Gastroesophageal sphincter (tissue), 4 donors: ENCODE data around the gene PTGR1. TPM values are rescaled to one million over a fixed set of nuclear protein-coding genes. Genes with fewer than 3 reads are reported as not detected.

Source experiments
- ATAC-seq: fragments of 150-250 bp; one replicate; pipeline ENCODE4 v1.9.1; 2016; ENCODE audit warnings: mild to moderate bottlenecking, moderate library complexity
- H3K27ac ChIP-seq, 4 donors: fragments of 200-600 bp; sonication (generic) in 3 of 4; 1 replicate in 3 of 4; 2 replicates in 1 of 4; pipeline ENCODE4 v1.5.1; 2016 to 2019
- H3K27me3 ChIP-seq: fragments of 200-600 bp; sonication (generic); one replicate; pipeline ENCODE4 v1.5.1; 2019
- H3K36me3 ChIP-seq, 2 donors: fragments of 200-600 bp; sonication (generic); one replicate each; pipeline ENCODE4 v1.5.1; 2019; ENCODE audit warnings: control low read depth in 1 of 2
- H3K4me1 ChIP-seq, 3 donors: fragments of 200-600 bp; sonication (generic); 1 replicate in 2 of 3; 2 replicates in 1 of 3; pipeline ENCODE4 v1.5.1; 2016 to 2019; ENCODE audit warnings: control low read depth in 2 of 3
- H3K4me3 ChIP-seq, 2 donors: fragments of 200-600 bp; sonication (generic); one replicate each; pipeline ENCODE4 v1.5.1; 2019; ENCODE audit warnings: mild to moderate bottlenecking in 1 of 2, moderate library complexity in 1 of 2
- H3K9me3 ChIP-seq, 3 donors: fragments of 200-600 bp; sonication (generic); one replicate each; pipeline ENCODE4 v1.5.1; 2017 to 2019; ENCODE audit warnings: control low read depth in 2 of 3
- EP300 ChIP-seq: sonication (generic); formaldehyde crosslinking; IDR thresholded peaks from one replicate; pipeline ENCODE4 v1.6.1; 2017; ENCODE audit warnings: antibody characterized with exemption, mild to moderate bottlenecking
- POLR2A ChIP-seq, 2 donors: fragments of 450-650 bp; IDR thresholded peaks; one replicate each; pipeline ENCODE4 v1.6.1; 2017; ENCODE audit warnings: antibody characterized with exemption in 2 of 2, mild to moderate bottlenecking in 2 of 2, moderate library complexity in 1 of 2
- POLR2AphosphoS5 ChIP-seq: sonication (generic); formaldehyde crosslinking; IDR thresholded peaks from one replicate; pipeline ENCODE4 v1.6.1; 2017; ENCODE audit warnings: antibody characterized with exemption
- WGBS, 2 donors: methylation state at CpG; one replicate each; pipeline ENCODE4 v1.1.5; 2018; ENCODE audit warnings: low coverage in 1 of 2; 5-methylcytosine and 5-hydroxymethylcytosine counted together
- total RNA-seq, 4 donors: library from RNA; depleted of rRNA; stranded (reverse); fragments of >200 nt; gene quantifications; one replicate each; pipeline ENCODE4 v1.1.0, GENCODE V29; 2016
- TF ChIP-seq, protein P1 (sequence below), 4 experiments: fragments of 200-600 bp in 2 of 4; fragments of 450-650 bp in 2 of 4; sonication (generic) in 1 of 4; IDR thresholded peaks; one replicate each; pipeline ENCODE4 v1.5.1; 2017 to 2019; ENCODE audit warnings: antibody characterized with exemption in 4 of 4, mild to moderate bottlenecking in 2 of 4, moderate library complexity in 2 of 4

PTGR1 gene
- total RNA-seq, 4 donors from 2014 or later = 19.1 to 59.6 (median 43.7) TPM

DNA sequence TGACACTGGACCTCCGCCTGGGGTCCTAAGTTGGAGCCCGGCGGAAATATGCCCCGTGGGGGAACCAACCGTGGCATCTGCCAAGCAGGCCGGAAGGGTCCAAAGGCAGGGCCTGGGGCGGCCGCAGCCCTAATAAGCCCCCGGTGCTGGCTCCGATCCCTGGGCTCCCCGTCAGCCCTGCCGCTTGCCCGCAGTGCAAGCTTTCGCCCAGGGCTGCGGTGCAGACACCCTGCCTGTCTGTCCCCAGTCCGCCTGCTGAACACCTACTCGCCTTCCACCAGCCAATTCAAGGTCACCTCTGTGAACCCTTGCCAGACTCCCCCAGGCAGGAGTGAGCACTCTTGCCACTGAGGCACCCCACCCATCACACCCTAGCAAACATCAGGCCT is 502 bp upstream of the PTGR1 start:
- Histone ChIP-seq H3K27ac (peak overlapping the region in 3 of 4 donors; percentile 87 to 91 (median 89)), H3K9me3 (no peaks in the 10 kb centered on the region), H3K27me3 (no peaks in the 10 kb centered on the region), H3K4me3 (peak overlapping the region; percentile 62 to 84), H3K36me3 (peaks cover 0 to 22% of the 10 kb centered on the region in 2 donors), H3K4me1 (peaks cover 0 to 33% (median 0%) of the 10 kb centered on the region in 3 donors)
- WGBS, 2 donors = 41% methylated on average over 3 of the region's 17 CpGs; no CpG with 5 or more reads in 1 of the 2 donors
- no peak for TF ChIP-seq POLR2AphosphoS5
- no peak for TF ChIP-seq POLR2A (IDR thresholded peaks at IDR 0.05)
- TF ChIP-seq, protein P1, sequence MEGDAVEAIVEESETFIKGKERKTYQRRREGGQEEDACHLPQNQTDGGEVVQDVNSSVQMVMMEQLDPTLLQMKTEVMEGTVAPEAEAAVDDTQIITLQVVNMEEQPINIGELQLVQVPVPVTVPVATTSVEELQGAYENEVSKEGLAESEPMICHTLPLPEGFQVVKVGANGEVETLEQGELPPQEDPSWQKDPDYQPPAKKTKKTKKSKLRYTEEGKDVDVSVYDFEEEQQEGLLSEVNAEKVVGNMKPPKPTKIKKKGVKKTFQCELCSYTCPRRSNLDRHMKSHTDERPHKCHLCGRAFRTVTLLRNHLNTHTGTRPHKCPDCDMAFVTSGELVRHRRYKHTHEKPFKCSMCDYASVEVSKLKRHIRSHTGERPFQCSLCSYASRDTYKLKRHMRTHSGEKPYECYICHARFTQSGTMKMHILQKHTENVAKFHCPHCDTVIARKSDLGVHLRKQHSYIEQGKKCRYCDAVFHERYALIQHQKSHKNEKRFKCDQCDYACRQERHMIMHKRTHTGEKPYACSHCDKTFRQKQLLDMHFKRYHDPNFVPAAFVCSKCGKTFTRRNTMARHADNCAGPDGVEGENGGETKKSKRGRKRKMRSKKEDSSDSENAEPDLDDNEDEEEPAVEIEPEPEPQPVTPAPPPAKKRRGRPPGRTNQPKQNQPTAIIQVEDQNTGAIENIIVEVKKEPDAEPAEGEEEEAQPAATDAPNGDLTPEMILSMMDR (IDR thresholded peaks at IDR 0.05) = no peak
- TF ChIP-seq EP300 = no peak
- ATAC-seq = no peak

DNA sequence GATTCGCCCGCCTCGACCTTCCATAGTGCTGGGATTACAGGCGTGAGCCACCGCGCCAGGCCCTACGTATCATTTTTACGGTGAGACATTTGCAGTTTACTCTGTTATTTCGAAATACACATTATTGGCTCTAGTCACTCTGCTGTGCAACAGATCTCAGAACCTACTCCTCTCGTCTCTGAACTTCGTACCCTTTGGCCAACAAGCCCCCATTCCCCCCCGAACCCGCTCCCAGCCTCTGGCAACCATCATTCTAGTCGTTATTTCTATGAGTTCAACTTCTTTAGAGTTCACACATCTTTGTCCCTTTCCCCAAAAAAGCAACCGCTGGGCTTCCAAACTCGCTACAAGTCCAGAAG is 735 bp downstream of the PTGR1 start:
- H3K4me3 ChIP-seq = peak overlapping the region; percentile 62 to 84
- peaks cover 0 to 31% of the 10 kb centered on the region in 2 donors for H3K36me3 ChIP-seq
- no peak for TF ChIP-seq EP300
- TF ChIP-seq, protein P1 (IDR thresholded peaks at IDR 0.05) = no peak
- no peak for TF ChIP-seq POLR2A (IDR thresholded peaks at IDR 0.05)
- TF ChIP-seq POLR2AphosphoS5 = peak; percentile 16
- no peaks in the 10 kb centered on the region for H3K9me3 ChIP-seq
- peak; percentile 79 for ATAC-seq
- H3K27me3 ChIP-seq = no peaks in the 10 kb centered on the region
- WGBS, 2 donors = 0 to 1% methylated on average over 8 to 15 of the region's 16 CpGs
- peak overlapping the region; percentile 52 to 91 (median 88) for H3K27ac ChIP-seq
- H3K4me1 ChIP-seq = peaks cover 0 to 33% (median 0%) of the 10 kb centered on the region in 3 donors

DNA sequence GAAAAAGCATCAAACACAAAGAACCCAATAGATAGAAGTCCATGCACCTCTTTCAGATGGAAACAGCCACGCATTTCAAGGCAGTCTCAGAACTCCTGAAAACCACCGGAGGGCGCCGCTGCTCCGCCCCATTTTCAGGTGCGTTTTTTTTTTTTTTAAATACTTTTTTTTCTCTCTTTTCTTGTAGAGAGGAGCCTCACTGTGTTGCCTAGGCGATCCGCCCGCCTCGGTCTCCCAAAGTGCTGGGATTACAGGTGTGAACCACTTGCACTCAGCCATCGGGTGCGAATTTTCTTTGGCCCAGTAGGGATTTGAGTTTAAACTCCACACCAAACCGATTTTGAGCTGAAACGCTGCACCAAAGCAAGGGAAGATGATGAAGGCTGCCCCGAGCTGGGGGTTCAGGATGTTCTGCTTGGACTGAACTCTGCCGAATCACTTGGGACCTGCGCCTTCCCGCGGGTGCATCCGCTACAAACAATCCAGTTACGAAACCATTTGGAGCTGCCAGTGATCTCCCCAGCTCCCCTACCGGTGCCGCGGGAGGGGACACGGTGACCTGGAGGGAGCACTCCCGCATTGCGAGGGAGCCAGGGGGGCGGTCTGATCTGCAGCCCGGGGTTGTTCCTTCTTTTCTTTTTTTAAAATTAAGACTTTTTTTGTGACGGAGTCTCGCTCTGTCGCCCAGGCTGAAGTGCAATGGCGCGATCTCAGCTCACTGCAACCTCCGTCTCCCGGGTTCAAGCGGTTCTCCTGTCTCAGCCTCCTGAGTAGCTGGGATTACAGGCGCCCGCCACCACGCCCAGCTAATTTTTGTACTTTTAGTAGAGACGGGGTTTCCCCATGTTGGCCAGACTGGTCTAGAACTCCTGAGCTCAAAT is 1.4 kb downstream of the PTGR1 start:
- no peaks in the 10 kb centered on the region for H3K27me3 ChIP-seq
- H3K9me3 ChIP-seq = no peaks in the 10 kb centered on the region
- peak overlapping the region; percentile 6 to 91 (median 88) for H3K27ac ChIP-seq
- H3K4me1 ChIP-seq = peaks cover 0 to 33% (median 0%) of the 10 kb centered on the region in 3 donors
- peaks cover 0 to 37% of the 10 kb centered on the region in 2 donors for H3K36me3 ChIP-seq
- peak; percentile 68 for ATAC-seq
- peak overlapping the region; percentile 62 to 84 for H3K4me3 ChIP-seq
- TF ChIP-seq, protein P1 (IDR thresholded peaks at IDR 0.05) = peak; percentile 22 to 79 (median 52)
- TF ChIP-seq POLR2AphosphoS5 = no peak
- WGBS, 2 donors = 0 to 2% methylated on average over 18 to 31 of the region's 41 CpGs

DNA sequence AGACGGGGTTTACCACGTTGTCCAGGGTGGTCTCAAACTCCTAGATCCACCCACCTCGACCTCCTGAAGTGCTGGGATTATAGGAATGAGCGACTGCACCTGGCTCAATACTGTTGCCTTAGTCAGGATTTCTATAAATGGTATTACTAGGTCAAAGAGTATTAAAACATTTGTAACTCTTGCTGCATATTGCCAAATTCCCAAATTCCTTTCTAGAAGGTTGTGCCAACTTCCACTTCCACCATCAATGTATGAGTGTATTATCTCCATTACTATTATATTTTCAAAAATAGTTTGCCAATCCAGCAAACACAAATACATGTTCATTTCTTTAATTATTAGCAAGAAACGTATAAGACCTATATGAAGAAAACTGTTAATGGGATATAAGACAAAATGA is 10.6 kb downstream of the PTGR1 start:
- H3K36me3 ChIP-seq = peaks cover 3 to 74% of the 10 kb centered on the region in 2 donors

More for the DNA sequence above, 10.6 kb downstream of the PTGR1 start:
- ATAC-seq = no peak
- no peaks in the 10 kb centered on the region for H3K9me3 ChIP-seq
- no peak overlapping the region for H3K4me3 ChIP-seq
- no peaks in the 10 kb centered on the region for H3K27me3 ChIP-seq
- TF ChIP-seq, protein P1 (IDR thresholded peaks at IDR 0.05) = no peak
- no peak for TF ChIP-seq POLR2AphosphoS5
- no peaks in the 10 kb centered on the region for H3K4me1 ChIP-seq
- no peak overlapping the region for H3K27ac ChIP-seq
- WGBS, 2 donors = 62 to 86% methylated on average over 5 of the region's 5 CpGs
